Measurements from ENCODE around the gene FAR2. TPM values are rescaled to one million over a fixed set of nuclear protein-coding genes. Genes with fewer than 3 reads are reported as not detected.

FAR2 gene
- 3.9 and 7.1 TPM in 2 replicates for total RNA-seq

GRCh38 chr12:29148911-29149690 lies at the start of gene FAR2:
Gene FAR2, plus strand, starts transcription at chr12:29149278. Its CDS starts 121,172 bp downstream, at chr12:29270450.

DNA sequence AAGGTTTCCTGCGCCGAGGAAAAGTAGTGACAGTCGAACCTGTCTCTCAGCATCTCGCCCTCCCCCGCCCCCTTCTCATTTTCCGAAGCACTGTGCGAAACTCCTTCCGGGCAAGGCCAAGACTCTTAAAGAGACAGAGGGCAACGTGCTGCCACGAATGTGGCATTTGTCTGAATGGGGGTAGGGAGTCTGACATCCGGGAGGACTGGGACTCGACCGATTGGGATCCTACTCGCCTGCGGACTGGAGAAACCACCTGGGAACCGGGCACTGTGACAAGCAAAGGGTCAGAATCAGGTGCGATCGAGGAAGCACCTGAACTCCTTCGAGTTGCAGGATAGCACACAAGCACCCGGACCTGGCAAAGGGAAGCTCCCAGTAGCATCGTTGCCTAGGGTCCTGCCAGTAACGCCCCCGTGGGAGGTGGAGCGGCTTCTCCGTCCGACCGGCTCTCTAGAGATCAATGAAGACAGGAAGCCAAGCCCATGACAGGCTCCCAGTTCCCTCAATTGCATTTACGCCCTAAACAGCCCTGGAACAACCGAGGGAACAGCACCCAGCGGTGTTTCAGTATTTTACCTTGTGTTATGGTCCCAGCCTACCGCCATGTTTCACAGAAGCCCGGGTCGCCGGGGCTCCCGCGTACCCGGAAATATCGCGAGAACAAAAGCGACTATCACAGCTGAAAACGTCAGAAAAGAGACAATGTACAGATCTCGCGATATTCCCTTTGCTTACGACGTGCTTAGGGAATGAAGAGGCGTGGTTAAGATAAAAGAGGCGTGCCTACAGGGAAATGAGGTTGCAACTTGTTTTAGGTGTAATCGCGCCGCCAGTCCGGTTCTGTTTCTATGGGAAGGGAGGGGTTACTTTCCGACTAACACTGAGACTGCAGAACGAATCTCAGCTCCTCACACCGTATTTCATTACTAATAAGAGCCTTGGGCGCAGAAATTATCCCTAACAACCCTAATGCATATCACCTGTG lies 231.8 kb downstream of the FAR2 start, which contains the start of gene ERGIC2:
TSS of gene ERGIC2 (minus strand) at position 637 of the 988 bp plus-strand sequence. CDS start 9,539 bp downstream, outside the sequence.

Other genes starting within 250 kb of the FAR2 start
- 77.6 and 88.1 TPM in 2 replicates for gene ERGIC2, start 231.9 kb downstream of the FAR2 start, total RNA-seq